DOHH2 (cell line): Measurements from ENCODE around the gene NFYC.

ENCODE experiments used
- H3F3A ChIP-seq: fragments of 200-600 bp; sonication (generic), shearing (Covaris generic); 2 replicates; pipeline ENCODE4 v1.6.0; 2016; ENCODE audit warnings: antibody characterized with exemption, mild to moderate bottlenecking; ENCODE audit not compliant: control insufficient read depth, insufficient read depth
- H3K27ac ChIP-seq: fragments of 200-600 bp; sonication (generic); 2 replicates; pipeline ENCODE4 v1.5.1; 2014; ENCODE audit warnings: low read depth, mild to moderate bottlenecking, low read length, moderate library complexity
- H3K27me3 ChIP-seq: fragments of 200-600 bp; sonication (generic); 2 replicates; pipeline ENCODE4 v1.6.1; 2014; ENCODE audit warnings: mild to moderate bottlenecking, low read length, mixed read lengths; ENCODE audit not compliant: control insufficient read depth
- H3K36me3 ChIP-seq: fragments of 200-600 bp; sonication (generic); 2 replicates; pipeline ENCODE4 v1.6.1; 2014; ENCODE audit warnings: mild to moderate bottlenecking, low read length, moderate library complexity, mixed read lengths; ENCODE audit not compliant: control insufficient read depth
- H3K4me1 ChIP-seq: fragments of 200-600 bp; sonication (generic); 2 replicates; pipeline ENCODE4 v1.6.1; 2014; ENCODE audit warnings: mild to moderate bottlenecking, low read length, mixed read lengths; ENCODE audit not compliant: control insufficient read depth
- H3K4me2 ChIP-seq: fragments of 200-600 bp; sonication (generic); 2 replicates; pipeline ENCODE4 v1.6.0; 2014; ENCODE audit warnings: mild to moderate bottlenecking, low read length, moderate library complexity
- H3K4me3 ChIP-seq: fragments of 200-600 bp; sonication (generic); 2 replicates; pipeline ENCODE4 v1.5.1; 2014; ENCODE audit warnings: mild to moderate bottlenecking, low read length, mixed read lengths
- H3K79me2 ChIP-seq: fragments of 200-600 bp; sonication (generic); 2 replicates; pipeline ENCODE4 v1.6.1; 2014; ENCODE audit warnings: mild to moderate bottlenecking, low read length, mixed read lengths; ENCODE audit not compliant: control insufficient read depth
- H3K9me2 ChIP-seq: fragments of 200-600 bp; sonication (generic); replicated peaks from 2 replicates; pipeline ENCODE4 v1.6.1; 2014; ENCODE audit warnings: mild to moderate bottlenecking, low read length, mixed read lengths; ENCODE audit not compliant: control insufficient read depth
- H3K9me3 ChIP-seq: fragments of 200-600 bp; sonication (generic); 2 replicates; pipeline ENCODE4 v1.6.1; 2014; ENCODE audit warnings: antibody characterized with exemption, low read length, mixed read lengths; ENCODE audit not compliant: control insufficient read depth, insufficient read depth
- H4K20me1 ChIP-seq: fragments of 200-600 bp; sonication (generic); 2 replicates; pipeline ENCODE4 v1.6.0; 2014; ENCODE audit warnings: low read depth, mild to moderate bottlenecking, antibody characterized with exemption, low read length, moderate library complexity; ENCODE audit not compliant: control insufficient read depth, insufficient read depth
- EZH2phosphoT487 ChIP-seq: fragments of 200-600 bp; sonication (generic); IDR thresholded peaks from 2 replicates; pipeline ENCODE4 v1.6.1; 2017; ENCODE audit warnings: borderline replicate concordance, mild to moderate bottlenecking, antibody characterized with exemption, low read length, moderate library complexity, mixed read lengths
- TF ChIP-seq, protein P1 (sequence below): fragments of 200-600 bp; sonication (generic); IDR thresholded peaks from one replicate; pipeline ENCODE4 v1.5.1; 2014; ENCODE audit warnings: antibody characterized with exemption, mild to moderate bottlenecking, low read depth, low read length; ENCODE audit not compliant: poor library complexity, severe bottlenecking

The NFYC gene

GRCh38 chr1:40751802-40752201, 60.3 kb downstream of the NFYC start:
- TF ChIP-seq, protein P1, sequence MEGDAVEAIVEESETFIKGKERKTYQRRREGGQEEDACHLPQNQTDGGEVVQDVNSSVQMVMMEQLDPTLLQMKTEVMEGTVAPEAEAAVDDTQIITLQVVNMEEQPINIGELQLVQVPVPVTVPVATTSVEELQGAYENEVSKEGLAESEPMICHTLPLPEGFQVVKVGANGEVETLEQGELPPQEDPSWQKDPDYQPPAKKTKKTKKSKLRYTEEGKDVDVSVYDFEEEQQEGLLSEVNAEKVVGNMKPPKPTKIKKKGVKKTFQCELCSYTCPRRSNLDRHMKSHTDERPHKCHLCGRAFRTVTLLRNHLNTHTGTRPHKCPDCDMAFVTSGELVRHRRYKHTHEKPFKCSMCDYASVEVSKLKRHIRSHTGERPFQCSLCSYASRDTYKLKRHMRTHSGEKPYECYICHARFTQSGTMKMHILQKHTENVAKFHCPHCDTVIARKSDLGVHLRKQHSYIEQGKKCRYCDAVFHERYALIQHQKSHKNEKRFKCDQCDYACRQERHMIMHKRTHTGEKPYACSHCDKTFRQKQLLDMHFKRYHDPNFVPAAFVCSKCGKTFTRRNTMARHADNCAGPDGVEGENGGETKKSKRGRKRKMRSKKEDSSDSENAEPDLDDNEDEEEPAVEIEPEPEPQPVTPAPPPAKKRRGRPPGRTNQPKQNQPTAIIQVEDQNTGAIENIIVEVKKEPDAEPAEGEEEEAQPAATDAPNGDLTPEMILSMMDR: no peak
- no peak for TF ChIP-seq EZH2phosphoT487
- H4K20me1 ChIP-seq: no peaks in the 10 kb centered on the region
- H3K4me2 ChIP-seq: no peak overlapping the region
- H3K4me1 ChIP-seq: 0 out of 2 replicates have a peak, but pooled peaks cover 6% of the 10 kb centered on the region
- H3K27me3 ChIP-seq: no peaks in the 10 kb centered on the region
- no peak overlapping the region for H3K27ac ChIP-seq
- H3K9me3 ChIP-seq: no peaks in the 10 kb centered on the region
- no peak overlapping the region for H3K4me3 ChIP-seq
- H3K79me2 ChIP-seq: no peaks in the 10 kb centered on the region
- H3K36me3 ChIP-seq: peaks cover 82% of the 10 kb centered on the region
- no peaks in the 10 kb centered on the region for H3F3A ChIP-seq
- H3K9me2 ChIP-seq: no peaks in the 10 kb centered on the region

GRCh38 chr1:40753142-40753882, 61.8 kb downstream of the NFYC start:
- no peak overlapping the region for H3K4me3 ChIP-seq
- H3K4me2 ChIP-seq: no peak overlapping the region
- TF ChIP-seq, protein P1: no peak
- TF ChIP-seq EZH2phosphoT487: no peak
- 0 out of 2 replicates have a peak, but pooled peaks cover 6% of the 10 kb centered on the region for H3K4me1 ChIP-seq
- H4K20me1 ChIP-seq: no peaks in the 10 kb centered on the region
- no peaks in the 10 kb centered on the region for H3K79me2 ChIP-seq
- H3K27ac ChIP-seq: no peak overlapping the region
- peaks cover 84% of the 10 kb centered on the region for H3K36me3 ChIP-seq
- H3K9me2 ChIP-seq: no peaks in the 10 kb centered on the region
- no peaks in the 10 kb centered on the region for H3K27me3 ChIP-seq
- H3K9me3 ChIP-seq: no peaks in the 10 kb centered on the region
- no peaks in the 10 kb centered on the region for H3F3A ChIP-seq

GRCh38 chr1:40754201-40754600, 62.7 kb downstream of the NFYC start:
- H4K20me1 ChIP-seq: no peaks in the 10 kb centered on the region
- H3K27me3 ChIP-seq: no peaks in the 10 kb centered on the region
- no peaks in the 10 kb centered on the region for H3F3A ChIP-seq
- H3K4me3 ChIP-seq: no peak overlapping the region
- H3K4me2 ChIP-seq: no peak overlapping the region
- no peaks in the 10 kb centered on the region for H3K9me3 ChIP-seq
- H3K4me1 ChIP-seq: 0 out of 2 replicates have a peak, but pooled peaks cover 6% of the 10 kb centered on the region
- H3K27ac ChIP-seq: no peak overlapping the region
- no peaks in the 10 kb centered on the region for H3K9me2 ChIP-seq
- H3K79me2 ChIP-seq: no peaks in the 10 kb centered on the region
- H3K36me3 ChIP-seq: peaks cover 83% of the 10 kb centered on the region
- TF ChIP-seq, protein P1: no peak
- TF ChIP-seq EZH2phosphoT487: no peak
